Medulla oblongata (tissue), 1 donor: ENCODE results near the gene MLLT1.

Experiments
- DNase-seq: peaks from one replicate; pipeline ENCODE4 v3.0.0-alpha.2; 2015; ENCODE audit errors: extremely low spot score

Gene MLLT1

DNA sequence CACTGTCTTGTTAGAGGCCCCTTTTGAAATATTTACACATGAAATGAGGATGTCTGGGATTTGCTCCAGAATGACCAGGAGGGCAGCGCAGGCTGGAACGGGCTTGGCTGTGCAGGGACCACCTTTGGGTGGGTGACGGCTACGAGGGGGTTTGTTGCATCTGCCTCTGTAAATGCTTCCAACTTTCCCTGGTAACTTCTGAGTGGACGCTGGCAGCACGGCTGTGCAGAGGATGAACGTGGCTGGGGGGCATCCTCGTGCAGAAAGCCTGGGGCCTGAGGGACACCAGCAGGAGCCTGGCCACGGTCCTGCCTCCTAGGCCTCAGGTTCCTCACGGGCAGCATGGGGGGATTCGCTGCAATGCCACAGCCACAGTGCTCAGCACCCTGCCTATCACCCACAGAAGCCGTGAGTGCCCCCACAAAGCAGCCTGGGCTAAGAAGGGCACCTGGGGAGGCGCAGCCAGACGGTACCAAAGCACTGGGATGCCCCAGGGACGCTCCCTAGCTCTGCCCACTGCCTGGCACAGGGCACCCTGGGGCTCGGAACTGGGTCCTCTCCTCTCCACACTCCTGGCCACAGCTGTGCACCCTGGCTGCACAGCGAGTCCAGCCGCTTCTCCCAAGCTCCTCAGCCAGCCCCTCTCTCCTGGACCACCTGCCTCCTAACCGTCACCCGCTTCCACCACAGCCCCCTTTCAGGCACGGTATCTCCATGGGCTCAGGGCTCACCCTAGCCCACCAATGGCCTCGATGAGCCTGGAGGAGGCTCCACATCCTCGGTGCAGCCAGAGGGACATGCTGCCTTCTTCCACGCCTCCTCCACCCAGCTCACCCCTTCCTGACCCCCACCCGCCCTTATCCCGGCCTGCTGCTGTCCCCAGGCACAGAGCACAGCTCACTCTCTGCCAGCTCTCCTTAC, 44.5 kb downstream of the MLLT1 start:
- DNase-seq: no peak

DNA sequence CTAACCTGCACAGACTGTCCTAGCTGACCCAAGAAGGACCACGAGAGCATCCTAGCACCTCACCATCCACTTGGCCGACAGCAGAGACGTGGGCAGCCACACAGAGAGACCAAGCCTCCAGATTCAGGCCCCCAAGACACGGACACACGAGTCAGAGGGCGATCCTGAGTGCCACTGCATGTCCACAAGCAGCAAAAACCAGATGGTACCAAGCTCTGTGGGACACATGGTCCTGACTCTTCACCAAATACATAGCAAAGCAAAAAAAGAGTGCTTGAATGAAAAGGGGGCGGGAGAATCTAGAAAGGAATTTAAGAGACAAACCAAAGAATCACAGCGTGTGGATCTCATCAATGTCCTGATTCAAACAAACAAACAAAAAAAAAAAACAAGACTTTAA, 45.2 kb downstream of the MLLT1 start:
- DNase-seq: no peak

DNA sequence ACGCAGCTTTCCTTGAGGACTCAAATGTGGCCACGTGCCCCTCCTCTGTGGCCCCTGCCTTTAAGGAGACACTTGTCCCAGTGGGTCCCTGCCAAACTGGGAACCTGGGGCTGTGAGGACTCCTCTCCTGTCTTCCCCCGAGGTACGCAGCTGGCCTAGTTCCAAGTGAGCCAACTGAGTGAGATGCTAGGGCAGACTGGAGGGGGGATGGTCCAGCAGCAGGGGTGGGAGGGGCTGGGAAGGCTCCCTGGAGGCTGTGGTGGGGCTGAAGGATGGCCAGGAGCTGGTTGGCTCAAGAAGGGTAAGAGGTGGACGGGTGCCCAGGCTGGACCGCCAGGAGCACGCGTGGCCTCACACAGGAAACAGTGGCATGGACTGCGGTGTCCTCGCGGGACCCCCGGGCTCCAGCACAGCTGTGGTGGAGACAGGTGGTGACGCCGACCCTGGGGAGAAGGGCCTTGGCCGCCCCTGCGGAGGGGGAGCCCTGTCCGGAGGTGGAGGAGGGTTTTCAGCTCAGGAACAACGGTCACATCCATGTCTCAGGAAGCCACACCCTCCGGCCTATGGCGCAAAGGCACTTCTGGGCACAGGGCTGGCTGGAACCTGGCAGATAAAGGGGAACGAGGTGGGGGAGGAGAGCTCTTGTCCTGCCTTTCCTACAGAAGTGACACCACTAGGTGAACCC, 45.8 kb downstream of the MLLT1 start:
- no peak for DNase-seq

DNA sequence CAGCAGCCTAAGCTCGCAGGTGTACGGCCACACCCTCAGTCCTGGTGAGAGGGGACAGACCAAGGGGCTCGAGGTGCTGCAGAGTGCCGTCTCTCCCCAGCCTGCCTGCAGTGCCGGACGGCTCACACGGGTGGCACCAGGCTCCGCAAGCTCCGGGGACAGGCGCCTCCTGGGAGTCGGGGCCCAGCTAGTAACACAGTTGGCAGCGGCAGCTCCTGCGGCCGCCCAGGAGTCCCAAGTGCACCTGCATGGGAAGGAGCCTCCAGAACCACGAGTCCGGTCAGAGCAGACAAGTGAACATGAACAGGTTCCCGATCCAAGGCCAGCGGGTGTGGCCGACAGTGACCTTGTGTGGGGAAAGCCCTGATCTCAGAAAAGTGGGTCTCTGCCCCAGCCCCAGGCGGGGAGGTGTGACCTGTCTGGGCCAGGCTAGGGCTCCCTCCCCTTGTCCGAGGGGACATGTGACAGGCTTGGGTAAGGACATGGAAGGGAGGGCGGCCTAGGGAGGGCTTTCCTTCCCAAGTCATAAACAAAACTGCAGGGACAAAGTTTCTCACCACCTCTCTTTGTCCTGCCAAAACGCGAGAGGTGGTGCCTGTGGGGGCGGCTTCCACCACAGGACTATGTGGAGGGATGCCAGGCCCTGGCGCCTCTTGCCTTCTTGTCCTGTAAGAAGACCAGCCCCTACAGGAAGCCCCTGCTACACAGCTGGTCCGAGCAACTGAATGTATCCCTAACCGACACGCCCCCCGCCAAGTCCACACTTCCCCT, 46.5 kb downstream of the MLLT1 start:
- DNase-seq: no peak

DNA sequence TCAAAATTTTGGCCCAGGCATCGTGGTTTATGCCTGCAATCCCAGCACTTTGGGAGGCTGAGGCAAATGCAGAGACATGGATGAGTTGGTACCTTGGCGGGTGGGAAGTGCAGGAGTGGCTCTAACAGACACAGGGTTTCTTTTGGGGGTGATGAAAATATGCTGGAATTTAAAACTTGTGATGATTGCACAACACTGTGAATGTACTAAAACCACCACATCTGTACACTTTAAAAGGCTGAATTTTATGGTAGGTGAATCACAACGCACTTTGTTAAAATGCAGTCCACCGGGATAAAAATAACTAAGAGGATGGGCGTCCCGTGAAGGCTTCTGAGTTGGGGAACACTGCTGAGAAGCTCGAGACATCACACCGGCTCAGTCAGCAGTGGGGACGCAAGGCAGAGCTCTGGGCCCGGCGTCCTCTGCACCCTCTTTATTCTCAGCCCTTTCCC, 47.1 kb downstream of the MLLT1 start:
- no peak for DNase-seq

DNA sequence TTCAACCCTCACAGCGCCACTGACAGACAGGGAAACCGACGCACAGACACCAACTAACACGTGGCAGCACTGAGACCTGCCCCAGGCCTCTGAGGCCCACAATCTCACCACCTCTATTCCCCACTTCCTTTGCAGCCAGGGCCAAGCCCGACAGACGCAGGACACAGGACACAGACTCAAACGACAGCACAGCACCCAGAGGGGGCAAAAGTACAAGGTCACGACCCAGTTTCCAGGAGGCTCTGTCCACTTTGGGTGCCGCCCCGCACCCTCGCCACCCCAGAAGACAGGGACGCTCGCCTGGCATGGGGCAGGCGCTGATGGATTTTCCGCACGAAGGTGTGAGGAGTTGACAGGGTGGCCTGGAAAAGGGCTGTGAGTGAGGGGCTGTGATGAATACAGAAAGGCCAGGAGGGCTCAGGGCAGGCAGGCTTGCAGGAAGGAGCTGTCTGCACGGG, 48.8 kb downstream of the MLLT1 start:
- DNase-seq: no peak

DNA sequence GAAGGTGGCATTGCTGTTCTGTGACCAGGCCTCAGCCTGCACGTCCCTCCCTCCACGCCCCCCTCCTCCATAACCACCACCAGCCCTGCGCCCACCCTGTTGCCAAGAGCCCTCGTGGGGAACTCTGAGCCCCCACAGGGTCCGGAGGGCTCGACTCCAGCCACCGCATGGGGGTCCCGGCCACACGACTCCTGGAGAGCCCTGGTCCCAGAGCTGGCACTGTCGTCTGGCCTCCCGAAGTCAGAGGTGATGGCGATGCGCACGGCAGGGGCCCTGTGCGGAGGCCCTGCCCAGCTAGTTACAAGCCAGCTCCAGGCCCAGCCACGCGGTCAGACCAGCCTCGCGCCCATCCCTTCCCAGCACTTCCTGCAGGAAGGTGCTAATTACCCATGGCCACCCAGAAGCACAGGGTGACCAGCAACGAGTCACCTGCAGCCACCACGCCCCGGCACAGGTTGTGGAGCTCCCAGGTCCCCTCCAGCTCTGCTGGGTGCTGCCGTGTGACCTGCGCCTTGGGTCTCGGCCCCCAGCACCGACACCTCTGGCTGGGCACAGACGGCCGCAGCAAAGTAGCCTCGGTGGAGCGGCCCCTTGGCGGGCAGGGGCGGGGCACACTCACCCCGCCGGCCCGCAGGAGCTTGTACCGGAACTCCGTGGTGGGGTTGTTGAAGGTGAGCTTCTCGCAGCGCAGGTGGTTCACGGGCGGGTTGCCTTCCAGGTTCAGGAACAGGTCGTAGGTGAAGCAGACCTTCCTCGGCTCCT, 49.6 kb downstream of the MLLT1 start:
- DNase-seq: no peak

DNA sequence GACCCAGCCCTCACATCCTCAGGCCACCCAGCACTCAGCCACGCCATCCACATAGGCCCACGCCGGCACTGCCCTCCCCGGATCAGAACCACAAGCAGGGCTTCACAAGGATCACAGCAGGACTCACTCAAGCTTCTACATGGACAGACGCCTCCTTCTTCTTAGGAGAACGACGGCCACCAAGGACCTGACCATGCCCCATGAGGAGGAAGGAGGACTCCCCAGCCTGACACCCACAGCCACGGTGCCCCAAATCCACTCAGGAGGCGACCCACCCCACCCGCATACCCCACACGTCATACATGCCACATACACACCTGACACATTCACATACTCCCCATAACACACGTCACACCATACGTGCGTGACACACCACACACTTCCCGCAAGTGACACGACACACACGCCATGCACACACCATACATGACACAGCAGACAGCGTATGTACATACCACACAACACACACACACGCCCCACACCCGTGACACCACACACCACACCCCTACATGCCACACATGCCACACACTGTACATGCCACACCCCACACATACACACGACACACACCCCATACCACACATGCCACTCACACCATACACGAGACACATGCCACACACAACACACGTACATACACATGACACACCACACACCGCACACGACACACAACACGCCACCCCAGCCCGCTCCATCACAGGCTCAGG, 50.4 kb downstream of the MLLT1 start:
- DNase-seq: no peak

DNA sequence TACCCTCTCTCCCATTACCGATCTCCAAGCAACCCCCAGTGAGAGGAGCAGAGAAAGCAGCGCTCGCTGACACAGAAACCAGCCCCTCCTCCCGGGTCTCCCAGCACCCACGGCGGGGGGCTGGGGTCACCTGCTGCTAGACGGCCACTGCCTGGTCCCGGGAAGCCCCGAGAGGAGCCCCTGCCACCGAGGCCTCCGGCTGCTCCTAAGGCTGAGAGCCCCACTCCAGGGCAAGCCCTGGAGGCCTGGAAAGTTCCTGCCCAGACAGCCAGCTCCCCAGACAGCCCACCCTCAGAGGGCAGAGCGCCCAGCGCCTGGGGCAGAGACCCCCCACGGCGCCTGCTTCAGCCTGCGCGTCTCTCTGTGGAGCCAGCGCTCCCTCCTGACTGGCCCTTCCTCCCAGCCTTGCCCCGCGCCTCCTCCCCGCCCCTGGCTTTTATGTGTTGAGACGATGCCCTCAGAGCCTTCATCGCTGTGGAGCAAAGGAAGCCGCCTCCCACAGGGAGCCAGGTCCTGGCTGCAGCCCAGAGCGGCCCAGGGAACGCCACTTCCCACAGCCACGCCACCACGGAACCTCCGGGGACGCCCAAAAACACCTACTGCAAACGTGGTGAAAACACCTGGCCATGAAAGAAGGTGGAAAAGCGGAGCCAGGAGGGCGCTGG, 51.1 kb downstream of the MLLT1 start:
- no peak for DNase-seq

DNA sequence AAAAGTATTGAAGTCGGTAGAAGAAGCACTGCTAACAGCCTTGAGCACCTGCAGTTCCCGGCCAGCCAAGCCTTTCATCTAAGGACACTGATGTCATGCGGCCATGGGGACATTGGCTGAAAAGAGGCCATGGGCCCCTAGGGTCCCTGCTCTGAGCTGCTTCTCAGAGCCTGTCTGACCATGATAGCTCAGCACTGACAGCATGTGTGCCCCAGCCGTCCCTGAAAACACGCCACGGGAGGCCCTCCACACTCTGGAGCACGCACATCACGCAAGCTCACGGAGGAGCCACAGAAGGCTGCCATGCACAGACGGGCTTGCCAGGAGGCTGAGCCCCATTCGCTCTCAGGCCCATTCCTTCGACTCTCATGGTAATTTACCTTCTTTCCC, 51.8 kb downstream of the MLLT1 start:
- no peak for DNase-seq

DNA sequence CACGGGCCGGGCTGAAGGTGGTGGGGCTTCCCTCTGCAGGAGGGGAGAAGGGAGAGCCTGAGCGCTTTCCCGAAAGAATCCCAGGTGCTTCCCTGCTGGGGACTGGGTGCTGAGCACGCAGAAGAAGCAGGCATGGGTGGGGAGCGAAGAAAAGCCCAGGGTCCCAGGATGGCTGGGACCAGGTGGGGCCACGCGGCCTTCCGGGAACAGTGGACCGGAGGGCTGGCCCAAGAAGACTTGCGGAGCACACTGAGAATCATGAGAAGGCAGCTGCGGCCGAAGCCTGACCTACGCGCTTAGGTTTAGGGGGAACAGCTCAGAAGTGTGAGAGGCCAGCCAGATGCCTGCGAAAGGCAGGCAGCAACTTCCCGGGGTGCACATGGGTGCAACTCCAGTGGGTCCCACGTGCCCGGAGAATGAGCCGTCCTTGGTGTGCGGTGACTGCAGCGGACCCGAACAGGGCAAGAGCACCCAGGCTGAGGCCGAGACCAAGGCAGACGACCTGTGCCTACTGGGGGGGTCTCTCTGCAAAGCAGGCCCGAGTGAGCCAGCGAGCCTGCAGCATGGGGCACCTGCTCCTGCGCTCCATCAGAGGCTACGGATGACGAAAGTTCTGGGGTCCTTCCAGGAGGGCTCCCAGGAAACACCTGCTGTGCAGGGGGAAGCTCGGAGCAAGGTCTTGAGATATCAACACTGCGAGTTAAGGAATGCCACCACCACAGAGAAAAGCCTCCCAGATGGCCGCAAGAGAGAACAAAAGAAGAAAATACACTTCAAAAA, 52.4 kb downstream of the MLLT1 start:
- no peak for DNase-seq

DNA sequence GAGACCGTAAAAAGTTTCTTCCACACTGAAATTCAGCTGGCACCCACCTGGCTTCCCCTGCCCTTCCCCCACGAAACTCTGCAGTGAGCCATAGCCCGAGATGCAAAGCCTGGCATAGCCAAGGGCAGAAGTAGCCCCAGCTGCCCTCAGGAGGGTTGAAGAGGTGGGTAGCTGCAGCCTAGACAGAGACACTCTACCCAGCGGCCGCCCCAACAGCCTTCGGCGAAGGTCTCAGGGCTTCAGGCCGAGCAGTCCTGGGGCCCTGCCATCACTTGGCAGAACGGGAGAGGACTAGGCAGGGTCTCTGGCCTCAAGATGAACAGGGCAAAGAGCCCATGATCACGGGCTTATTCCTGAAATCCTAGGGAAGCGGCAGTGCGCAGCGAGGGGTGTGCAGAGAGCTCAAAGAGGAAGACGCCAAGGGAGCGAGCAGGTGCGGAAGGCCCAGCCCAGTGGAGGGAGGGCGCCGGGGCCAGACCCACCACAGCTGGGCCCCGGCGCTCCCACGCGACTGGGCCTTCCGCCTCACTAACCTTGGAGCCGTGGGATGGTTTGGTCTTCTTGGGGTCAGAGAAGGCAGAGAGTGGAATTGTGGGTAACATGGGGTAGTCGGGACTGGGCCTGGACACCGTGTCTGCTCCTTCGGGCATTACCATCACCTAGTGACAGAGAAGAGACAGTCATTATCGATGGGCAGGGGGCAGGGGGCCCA, 53.2 kb downstream of the MLLT1 start:
- no peak for DNase-seq

DNA sequence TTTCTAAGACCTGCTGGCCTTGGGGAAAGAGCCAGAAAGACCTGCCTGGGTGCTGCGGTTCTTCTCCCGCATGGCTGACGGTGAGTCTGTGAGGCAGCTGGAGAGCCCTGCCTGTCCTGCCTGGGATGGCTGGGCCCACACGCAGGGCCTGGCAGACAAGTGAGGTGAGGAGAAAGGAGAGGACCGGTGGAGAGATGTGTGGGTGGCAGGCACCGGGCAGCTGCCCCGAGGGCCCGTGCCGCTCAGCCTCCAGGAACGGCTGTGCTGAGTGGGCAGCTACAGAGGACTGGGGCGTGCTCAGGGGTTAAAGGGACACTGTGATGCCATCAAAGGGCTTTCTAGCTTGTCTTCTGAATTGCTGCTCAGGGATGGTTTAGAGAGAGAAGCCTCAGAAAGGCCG, 53.8 kb downstream of the MLLT1 start:
- DNase-seq: no peak

DNA sequence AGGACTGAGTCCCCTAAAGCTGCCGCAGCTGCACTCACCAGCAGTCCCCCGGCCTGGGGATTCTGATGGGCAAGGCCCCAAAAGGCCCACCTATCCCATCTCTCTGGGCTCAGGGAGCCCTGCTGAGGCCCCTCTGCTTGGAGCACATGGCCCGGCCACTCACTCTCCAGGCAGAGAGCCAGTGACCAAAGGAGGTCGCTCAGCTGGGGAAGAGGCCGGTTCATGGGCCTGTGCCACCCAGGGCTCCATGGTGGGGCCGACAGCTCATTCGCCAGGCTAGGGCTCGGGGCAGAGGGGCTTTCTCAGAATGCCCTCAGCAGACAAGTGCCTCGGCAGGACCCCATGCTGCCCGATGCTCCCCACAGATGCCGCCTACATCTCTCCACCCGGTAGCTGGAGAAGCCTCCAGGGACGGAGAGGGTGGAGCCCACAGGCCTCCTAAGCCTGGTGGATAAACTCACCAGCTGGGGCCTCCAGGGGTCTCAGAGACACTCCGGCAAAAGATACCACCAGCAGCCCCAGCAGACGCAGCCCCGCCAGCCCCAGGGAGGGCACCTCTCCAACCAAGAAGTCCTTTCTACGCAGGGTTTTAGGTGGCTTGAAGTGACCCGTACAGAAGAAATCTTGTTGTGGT, 54.4 kb downstream of the MLLT1 start:
- DNase-seq: no peak

DNA sequence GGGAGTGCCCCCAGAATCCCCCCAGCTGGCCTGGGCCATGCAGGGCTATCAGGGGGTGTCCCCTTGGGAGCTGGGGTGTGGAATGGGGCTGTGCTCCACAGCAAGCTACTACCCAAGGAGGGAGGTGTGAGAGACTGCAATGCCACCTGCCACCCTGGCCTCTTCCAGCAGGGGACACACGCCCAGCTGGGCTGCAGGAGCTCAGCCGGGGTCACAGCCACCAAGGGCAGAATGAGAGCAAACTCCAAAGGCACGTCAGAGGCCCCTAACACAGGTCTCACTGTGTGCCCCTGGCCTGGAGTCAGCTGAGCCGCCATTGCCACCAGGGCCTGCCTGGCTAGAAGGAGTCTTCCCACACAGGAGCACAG, 55.5 kb downstream of the MLLT1 start:
- no peak for DNase-seq

DNA sequence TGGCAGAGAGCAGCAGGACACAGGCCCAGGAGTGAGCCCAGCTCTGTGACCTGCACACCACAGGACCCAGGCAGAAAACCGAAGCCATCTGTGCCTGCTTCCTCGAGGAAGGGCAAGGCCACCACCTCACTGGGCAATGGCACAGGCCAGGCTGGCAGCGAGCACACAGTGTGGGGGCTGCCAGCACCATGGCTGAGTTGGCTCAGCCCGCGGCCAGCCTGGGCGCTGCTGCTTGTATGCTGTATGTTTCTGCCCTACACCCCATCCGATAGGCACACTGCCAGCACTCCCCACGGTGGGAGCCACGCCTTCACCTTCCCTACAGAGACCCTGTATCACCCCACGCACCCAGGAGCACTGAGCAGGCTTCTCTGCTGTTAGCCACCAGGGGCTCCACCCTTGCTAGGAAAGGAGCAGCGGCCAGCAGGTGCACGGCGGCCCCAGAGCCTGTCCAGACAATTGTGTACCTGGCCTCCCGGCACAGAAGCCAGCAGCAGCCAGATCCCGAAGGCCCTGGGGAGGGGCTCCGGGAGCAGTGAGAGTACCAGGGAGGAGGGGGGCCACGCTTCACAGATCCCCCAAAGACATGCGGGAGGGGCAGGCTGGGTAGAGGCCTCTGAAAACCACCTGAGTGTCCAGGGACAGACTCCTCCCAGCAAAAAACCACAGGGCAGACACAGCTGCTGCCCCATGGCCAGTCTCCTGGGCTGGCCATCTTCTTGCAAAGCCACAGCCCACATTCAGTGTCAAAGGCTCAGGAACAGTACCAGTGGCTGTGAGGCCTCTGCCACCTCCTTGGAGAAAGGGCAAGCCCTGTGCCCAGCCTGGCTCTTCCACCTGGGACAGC, 56.1 kb downstream of the MLLT1 start:
- no peak for DNase-seq

DNA sequence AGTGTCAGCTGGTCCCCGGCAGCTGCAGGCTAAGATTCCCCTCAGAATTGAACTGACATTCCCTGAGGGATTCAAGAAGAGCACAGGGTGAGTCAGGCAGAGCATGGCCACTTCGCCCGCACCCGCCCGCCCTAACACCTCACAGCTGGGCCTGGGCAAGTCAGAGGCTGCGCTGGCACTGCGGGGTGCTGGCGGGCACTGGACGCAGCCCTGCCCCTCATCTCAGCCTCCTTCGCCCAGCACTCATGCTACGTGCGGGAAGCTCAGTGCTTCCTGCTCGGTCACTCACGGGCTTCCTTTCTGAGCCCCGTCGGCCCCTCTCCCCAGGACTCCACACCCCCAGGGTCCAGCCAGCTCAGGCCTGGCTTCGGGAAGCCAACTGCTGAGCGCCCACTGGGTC, 56.9 kb downstream of the MLLT1 start:
- DNase-seq: no peak
